IPS-18a (cell line): ENCODE data around the gene LDAH.

Source experiments
- H3K27ac ChIP-seq: one replicate; pipeline ENCODE4 v1.5.1; 2013; ENCODE audit warnings: low read length
- H3K27me3 ChIP-seq: one replicate; pipeline ENCODE4 v1.6.1; 2013; ENCODE audit warnings: mild to moderate bottlenecking, low read length; ENCODE audit not compliant: control insufficient read depth, insufficient read depth
- H3K36me3 ChIP-seq: one replicate; pipeline ENCODE4 v1.6.1; 2013; ENCODE audit warnings: low read depth, low read length; ENCODE audit not compliant: control insufficient read depth
- H3K4me1 ChIP-seq: one replicate; pipeline ENCODE4 v1.6.1; 2013; ENCODE audit warnings: low read depth, low read length; ENCODE audit not compliant: control insufficient read depth
- H3K4me3 ChIP-seq: one replicate; pipeline ENCODE4 v1.5.1; 2013; ENCODE audit warnings: low read length
- H3K9ac ChIP-seq: one replicate; pipeline ENCODE4 v1.6.1; 2013; ENCODE audit warnings: mild to moderate bottlenecking, low read length, moderate library complexity
- H3K9me3 ChIP-seq: one replicate; pipeline ENCODE4 v1.6.1; 2013; ENCODE audit warnings: low read depth, low read length; ENCODE audit not compliant: control insufficient read depth

LDAH gene

DNA sequence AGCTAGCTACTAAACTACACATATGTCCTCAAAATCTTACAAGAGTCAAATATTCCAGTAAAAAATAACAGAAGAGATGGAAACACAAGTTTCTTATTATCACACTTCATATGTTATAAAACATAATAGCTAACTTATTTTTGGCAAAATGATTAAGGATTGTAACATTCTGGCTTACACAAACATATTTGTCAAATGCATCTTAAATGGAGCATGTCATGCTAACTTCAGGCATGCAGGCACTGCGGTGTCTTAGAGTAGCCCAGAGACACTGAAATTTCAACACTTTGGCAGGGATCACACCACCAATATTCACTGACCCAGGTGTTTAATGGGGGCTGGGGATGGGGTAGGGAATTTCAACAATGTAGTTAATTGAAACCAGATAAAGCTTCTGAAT lies 51.6 kb downstream of the LDAH start:
- Histone ChIP-seq H3K27me3 (no peaks in the 10 kb centered on the region), H3K4me1 (no peaks in the 10 kb centered on the region), H3K36me3 (no peaks in the 10 kb centered on the region), H3K9ac (no peak overlapping the region), H3K27ac (no peak overlapping the region), H3K9me3 (no peaks in the 10 kb centered on the region), H3K4me3 (no peak overlapping the region)

DNA sequence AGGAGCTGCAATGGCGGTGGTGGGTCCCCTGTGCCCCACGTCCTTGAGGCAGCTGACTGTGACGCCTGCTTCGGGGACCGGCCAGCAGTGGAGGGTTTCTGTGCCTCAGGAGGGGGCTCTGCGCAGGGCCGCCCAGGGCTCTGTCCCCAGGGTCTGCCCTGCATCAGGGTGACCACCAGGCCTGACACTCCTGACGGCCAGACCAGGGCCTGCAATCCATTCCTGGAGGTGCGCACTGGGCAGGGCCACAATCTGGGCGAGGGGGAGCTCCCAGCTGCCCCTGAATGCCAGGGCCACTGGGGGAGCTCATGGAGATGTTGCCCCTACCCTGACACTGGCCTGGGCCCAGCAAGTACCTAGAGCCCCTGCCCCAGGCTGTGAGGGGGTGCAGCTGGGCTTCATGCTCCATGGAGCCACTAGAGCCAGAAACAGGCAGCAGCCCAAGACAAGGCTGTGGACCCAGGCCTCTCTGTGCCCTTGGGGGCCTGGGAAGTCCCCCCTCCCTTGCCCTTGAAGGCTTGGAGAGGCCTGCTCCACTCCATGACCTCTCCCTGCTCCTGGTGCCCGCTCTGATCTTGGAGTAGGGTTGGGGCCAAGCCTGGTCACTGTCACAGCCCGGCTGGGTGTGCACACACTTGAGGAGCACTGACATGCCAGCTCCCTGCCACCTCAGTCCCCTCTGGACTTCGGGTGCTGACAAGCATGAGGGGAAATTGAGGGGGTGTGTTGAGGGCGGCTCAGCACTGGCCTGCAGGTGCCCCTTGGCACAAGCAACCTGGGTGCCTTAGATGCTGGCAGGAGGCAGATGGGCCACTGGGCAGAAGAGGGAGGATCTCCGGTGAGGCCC lies 55.9 kb downstream of the LDAH start:
- Histone ChIP-seq H3K36me3 (no peaks in the 10 kb centered on the region), H3K27me3 (no peaks in the 10 kb centered on the region), H3K27ac (no peak overlapping the region), H3K4me3 (no peak overlapping the region), H3K4me1 (no peaks in the 10 kb centered on the region), H3K9me3 (no peaks in the 10 kb centered on the region), H3K9ac (no peak overlapping the region)

DNA sequence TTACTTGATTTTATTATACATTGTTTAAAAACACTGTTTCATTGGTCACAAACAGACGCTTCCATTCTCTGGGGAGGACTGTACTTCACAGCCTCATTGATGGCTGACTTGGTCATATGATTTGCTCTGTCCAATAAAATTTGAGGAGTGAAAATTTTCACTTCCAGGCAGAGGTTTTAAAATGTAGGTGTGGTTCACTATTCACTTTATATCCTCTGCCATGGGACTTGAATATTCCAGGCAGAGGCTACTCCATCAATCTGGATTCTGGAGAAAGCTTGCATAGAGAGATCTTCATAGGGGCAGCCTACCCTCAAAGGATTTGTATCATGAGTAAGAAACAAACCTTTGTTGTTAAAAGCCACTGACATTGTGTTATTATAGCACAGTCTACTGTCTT lies 56.7 kb downstream of the LDAH start:
- H3K9ac ChIP-seq = no peak overlapping the region
- H3K4me1 ChIP-seq = no peaks in the 10 kb centered on the region
- no peak overlapping the region for H3K4me3 ChIP-seq
- no peak overlapping the region for H3K27ac ChIP-seq
- no peaks in the 10 kb centered on the region for H3K9me3 ChIP-seq
- no peaks in the 10 kb centered on the region for H3K36me3 ChIP-seq
- H3K27me3 ChIP-seq = no peaks in the 10 kb centered on the region

DNA sequence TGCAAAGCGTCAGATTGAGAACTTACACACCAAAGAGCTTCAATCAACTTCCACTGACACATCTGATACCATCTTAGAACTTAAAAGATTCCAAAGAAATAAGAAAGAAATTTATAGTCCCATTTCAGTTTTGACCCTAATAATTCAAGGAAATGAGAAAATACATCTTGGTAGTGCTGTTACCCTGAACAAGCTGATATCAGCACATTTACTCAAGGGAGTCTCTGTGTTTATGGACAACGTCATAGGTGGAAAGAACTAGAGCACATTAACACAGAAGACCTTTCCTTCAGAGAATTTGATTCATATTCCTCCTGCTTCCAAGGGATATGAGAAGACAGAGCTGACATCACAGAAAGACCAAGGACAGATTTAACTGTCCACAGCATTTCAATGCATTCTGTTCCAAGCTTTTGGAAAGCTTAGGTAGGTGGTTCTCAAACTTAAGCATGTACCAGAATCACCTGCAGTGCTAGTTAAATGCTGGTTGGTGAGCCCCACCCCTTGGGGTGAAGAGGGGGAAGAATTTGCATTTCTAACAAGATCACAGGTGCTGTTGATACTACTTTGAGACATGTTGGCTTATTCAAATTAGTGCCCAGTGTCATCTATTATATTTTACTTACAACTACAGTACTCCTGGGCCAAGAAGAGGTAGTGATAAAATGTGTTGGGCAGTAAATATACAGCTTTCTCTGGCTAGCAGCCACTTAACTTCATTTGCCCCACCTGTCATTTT lies 59.8 kb downstream of the LDAH start:
- Histone ChIP-seq H3K36me3 (no peaks in the 10 kb centered on the region), H3K4me3 (no peak overlapping the region), H3K9me3 (no peaks in the 10 kb centered on the region), H3K27me3 (no peaks in the 10 kb centered on the region), H3K27ac (no peak overlapping the region), H3K9ac (no peak overlapping the region), H3K4me1 (no peaks in the 10 kb centered on the region)

DNA sequence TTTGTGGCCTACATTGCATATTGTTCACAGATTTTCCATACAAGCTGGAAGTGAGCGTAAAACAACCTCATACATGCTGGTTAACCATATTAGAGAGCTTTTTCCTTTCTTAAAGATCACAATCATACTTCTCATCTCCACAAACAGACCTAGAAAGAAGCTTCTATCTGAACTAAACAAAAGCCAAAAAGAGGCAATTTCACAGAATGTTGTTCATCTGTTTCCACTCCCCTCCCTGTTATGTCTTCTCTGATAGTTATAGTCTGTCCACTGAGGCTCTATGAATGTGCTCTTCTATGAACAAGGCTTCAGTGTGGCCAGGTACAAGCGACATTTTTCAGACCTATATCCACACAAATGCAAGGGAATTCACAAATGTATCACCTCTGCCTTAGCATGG lies 63.4 kb downstream of the LDAH start:
- H3K4me1 ChIP-seq = no peaks in the 10 kb centered on the region
- no peak overlapping the region for H3K4me3 ChIP-seq
- H3K9me3 ChIP-seq = no peaks in the 10 kb centered on the region
- H3K27ac ChIP-seq = no peak overlapping the region
- no peaks in the 10 kb centered on the region for H3K36me3 ChIP-seq
- no peak overlapping the region for H3K9ac ChIP-seq
- no peaks in the 10 kb centered on the region for H3K27me3 ChIP-seq

DNA sequence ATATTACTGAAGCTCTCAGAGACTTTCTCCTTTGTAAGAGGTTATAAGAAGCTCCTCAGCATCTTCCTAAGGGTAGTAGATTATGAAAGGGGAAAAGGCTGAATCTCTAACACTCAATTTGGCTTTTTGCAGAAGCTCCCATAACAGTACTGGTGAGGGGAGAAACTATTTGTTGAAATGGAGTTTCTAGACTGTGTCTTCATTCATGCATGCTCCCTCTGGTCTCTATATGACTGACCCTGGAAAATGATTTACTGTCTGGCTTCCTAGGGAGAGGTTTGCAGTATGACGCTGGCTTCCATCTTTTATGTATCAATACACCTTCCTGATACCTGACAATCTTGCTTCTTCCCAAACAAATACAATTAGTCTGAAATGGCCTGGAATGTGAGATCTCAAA lies 63.9 kb downstream of the LDAH start:
- Histone ChIP-seq H3K27me3 (no peaks in the 10 kb centered on the region), H3K9me3 (no peaks in the 10 kb centered on the region), H3K27ac (no peak overlapping the region), H3K4me3 (no peak overlapping the region), H3K36me3 (no peaks in the 10 kb centered on the region), H3K9ac (no peak overlapping the region), H3K4me1 (no peaks in the 10 kb centered on the region)

DNA sequence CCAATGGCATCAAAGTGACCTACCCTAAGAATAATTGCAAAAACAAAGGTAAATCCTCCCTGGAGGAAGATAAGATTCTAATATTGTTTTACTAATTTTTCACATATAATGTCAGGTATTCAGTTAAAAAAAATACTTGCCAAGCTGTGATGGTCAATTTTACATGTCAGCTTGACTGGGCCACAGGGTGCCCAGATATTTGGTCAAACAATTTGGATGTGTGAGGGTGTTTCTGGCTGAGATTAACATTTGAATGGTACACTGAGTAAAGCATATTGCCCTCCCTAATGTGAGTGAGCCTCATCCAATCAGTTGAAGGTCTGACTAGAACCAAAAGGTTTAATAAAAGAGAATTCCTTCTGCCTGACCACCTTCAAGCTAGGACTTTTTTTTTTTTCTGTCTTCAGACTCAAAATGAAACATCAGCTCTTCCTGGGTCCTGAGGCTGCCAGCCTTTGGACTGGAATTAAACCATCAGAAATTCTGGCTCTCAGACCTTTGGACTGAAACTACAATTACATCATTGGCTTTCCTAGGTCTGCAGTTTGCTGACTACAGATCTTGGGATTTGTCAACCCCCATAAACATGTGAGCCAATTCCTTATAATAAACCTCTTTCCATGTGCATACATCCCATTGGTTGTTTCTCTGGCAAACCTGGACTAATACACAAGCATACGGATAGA lies 65.4 kb downstream of the LDAH start:
- no peak overlapping the region for H3K9ac ChIP-seq
- no peak overlapping the region for H3K27ac ChIP-seq
- H3K4me1 ChIP-seq = no peaks in the 10 kb centered on the region
- H3K4me3 ChIP-seq = no peak overlapping the region
- H3K36me3 ChIP-seq = no peaks in the 10 kb centered on the region
- no peaks in the 10 kb centered on the region for H3K27me3 ChIP-seq
- H3K9me3 ChIP-seq = no peaks in the 10 kb centered on the region

DNA sequence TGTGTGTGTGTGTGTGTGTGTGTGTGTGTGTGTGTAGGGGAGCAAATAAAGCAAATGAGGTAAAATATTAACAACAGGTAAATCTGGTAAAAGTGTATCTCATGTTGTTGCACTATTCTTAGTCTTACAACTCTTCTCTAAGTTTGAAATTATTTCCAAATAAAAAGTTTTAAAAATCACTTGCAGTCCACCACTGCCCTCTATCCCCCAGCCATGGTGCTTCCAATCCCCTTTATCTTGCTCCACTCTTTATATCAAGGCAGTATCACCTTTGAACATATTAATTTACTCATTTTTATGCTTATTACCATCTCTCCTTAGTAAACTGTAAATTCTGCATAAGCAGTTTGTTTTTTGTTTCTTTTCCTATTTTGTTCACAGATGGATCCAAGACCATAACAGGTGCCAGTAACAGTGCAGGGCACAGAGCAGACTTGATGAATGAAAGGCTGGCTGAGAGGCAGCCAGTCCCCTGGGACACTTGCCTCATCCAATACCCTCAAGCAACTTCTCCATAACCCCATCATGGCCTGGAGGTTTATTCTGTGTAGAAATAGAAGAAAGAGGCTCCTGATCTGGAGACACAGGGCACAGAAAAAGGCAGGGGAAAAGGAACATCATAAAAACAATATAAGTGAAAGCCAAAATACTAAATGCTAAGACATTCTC lies 67.6 kb downstream of the LDAH start:
- H3K9ac ChIP-seq = no peak overlapping the region
- H3K4me3 ChIP-seq = no peak overlapping the region
- no peaks in the 10 kb centered on the region for H3K9me3 ChIP-seq
- H3K27ac ChIP-seq = no peak overlapping the region
- H3K36me3 ChIP-seq = no peaks in the 10 kb centered on the region
- H3K27me3 ChIP-seq = no peaks in the 10 kb centered on the region
- H3K4me1 ChIP-seq = no peaks in the 10 kb centered on the region

DNA sequence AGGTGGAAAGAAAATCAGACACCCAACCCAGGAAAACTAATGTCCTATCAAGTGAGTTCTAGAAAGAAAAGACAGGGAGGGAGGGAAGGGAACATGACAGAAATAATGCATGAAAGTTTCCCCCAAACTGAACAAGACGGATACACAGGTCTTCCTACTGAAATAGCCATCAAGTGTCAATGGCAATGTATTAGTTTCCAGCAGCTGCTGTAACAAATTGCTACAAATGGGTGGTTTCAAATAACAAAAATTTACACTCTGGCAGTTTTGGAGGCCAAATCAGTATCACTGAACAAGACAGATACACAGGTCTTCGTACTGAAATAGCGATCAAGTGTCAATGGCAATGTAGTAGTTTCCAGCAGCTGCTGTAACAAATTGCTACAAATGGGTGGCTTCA lies 70.6 kb downstream of the LDAH start:
- Histone ChIP-seq H3K4me3 (no peak overlapping the region), H3K9ac (no peak overlapping the region), H3K4me1 (no peaks in the 10 kb centered on the region), H3K36me3 (no peaks in the 10 kb centered on the region), H3K27me3 (no peaks in the 10 kb centered on the region), H3K27ac (no peak overlapping the region), H3K9me3 (no peaks in the 10 kb centered on the region)

DNA sequence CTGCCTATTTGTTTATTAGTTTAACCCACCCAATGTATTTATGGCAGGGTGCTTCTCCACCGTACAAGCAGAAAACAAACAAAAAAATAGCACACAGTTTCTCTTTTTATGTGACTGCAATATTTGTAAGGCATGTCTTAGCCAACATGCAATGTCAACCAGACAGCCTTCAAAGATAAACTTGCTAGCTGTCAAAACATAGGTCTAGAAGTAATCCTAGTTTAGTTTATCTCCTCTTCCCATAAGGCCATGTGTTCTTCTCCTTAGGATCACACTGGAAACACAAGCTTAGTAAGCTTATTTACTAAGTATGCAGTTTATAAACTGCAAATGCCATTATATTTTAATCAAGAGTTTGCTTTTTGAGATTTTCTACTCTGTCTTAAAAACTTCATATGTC lies 75.6 kb downstream of the LDAH start:
- Histone ChIP-seq H3K9me3 (no peaks in the 10 kb centered on the region), H3K27ac (no peak overlapping the region), H3K9ac (no peak overlapping the region), H3K36me3 (no peaks in the 10 kb centered on the region), H3K27me3 (no peaks in the 10 kb centered on the region), H3K4me3 (no peak overlapping the region), H3K4me1 (no peaks in the 10 kb centered on the region)

DNA sequence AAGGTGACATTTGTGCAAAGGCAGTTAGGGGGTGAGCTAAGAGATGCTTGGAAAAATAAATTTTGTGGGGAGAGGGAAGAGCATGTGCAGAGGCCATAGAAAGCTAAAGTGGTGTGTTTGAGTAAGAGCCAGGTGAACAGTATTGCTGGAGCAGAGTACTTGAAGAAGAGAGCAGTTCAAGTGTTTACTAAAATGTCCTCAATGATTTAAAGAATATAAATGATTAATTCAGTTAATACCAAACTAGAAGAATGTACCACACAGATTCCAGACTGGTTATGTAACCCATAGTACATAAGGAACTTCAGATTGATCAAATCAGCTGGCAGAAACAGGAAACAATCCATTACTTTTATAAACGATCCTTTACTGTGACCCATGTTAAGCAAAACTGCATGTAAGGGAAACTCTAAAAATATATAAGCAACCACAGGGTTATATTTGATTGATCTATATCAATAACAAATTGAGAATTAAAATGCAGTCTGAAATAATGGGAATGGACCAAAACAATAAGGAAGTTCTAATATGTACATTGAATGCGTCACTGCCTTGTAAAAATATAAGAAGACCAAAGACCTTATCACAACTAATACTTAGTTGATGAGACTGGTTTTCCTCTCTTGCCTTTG lies 76.9 kb downstream of the LDAH start:
- Histone ChIP-seq H3K4me1 (no peaks in the 10 kb centered on the region), H3K27me3 (no peaks in the 10 kb centered on the region), H3K4me3 (no peak overlapping the region), H3K27ac (no peak overlapping the region), H3K36me3 (no peaks in the 10 kb centered on the region), H3K9me3 (no peaks in the 10 kb centered on the region), H3K9ac (no peak overlapping the region)
